A673 (cell line): ENCODE measurements around the gene SNTB2.

Source experiments
- CTCF ChIP-seq: fragments of 300-800, 200-600 bp; sonication (generic); conservative IDR thresholded peaks from 2 replicates; pipeline ENCODE4 v1.5.1; 2017; ENCODE audit warnings: low read depth, mild to moderate bottlenecking, antibody characterized with exemption, low read length, moderate library complexity, mixed read lengths
- EZH2 ChIP-seq: fragments of 200-600 bp; sonication (generic); IDR thresholded peaks from 2 replicates; pipeline ENCODE4 v1.6.1; 2017; ENCODE audit warnings: borderline replicate concordance, low read depth, mild to moderate bottlenecking, mixed read lengths, antibody characterized with exemption, low read length; ENCODE audit not compliant: poor library complexity, severe bottlenecking

- no peak for TF ChIP-seq EZH2
- no peak for TF ChIP-seq CTCF
Measured at GRCh38 chr16:69340095-69340644, 153.2 kb downstream of the SNTB2 start.
